HepG2 (cell line): Measurements from ENCODE around the gene ENTPD5. TPM values are rescaled to one million over a fixed set of nuclear protein-coding genes. Genes with fewer than 3 reads are reported as not detected.

Experiments
- ATAC-seq: fragments of 200-7000 bp; cut with Tn5 transposase; 3 replicates; pipeline ENCODE4 v1.9.1; 2020; ENCODE audit warnings: mild to moderate bottlenecking, moderate library complexity
- BruUV-seq: library from RNA; stranded (reverse); fragments of 400-500 nt; replicated peaks from 2 replicates; lab custom pipeline; 2021; lab: Mats Ljungman, UMichigan
- CTCF ChIA-PET: fragments of 300-600 bp; formaldehyde crosslinking; extraction: SDS; loops from one replicate; lab custom pipeline; 2021; ENCODE audit warnings: low total read pairs, inconsistent platforms, low intra/inter-chr PET ratio; lab: Yijun Ruan, JAX
- POLR2A ChIA-PET: fragments of 350-600 bp; sonication (Branson Sonifier 250); formaldehyde crosslinking; loops from one replicate; lab custom pipeline; 2020; ENCODE audit warnings: antibody characterized with exemption, inconsistent platforms; lab: Yijun Ruan, JAX
- DNase-seq: peaks from one replicate; pipeline ENCODE4 v3.0.0-alpha.2; 2015; ENCODE audit warnings: low spot score
- FAIRE-seq: peaks from 3 replicates; lab custom pipeline; 2011; peaks lifted over from hg19 to GRCh38; lab: Jason Lieb, UNC
- H2AFZ ChIP-seq: one replicate; pipeline ENCODE4 v1.6.1; 2011; ENCODE audit warnings: low read length, inconsistent platforms
- H3K27ac ChIP-seq: fragments of 300-600 bp; 3 replicates; pipeline ENCODE4 v1.8.0; 2011; ENCODE audit warnings: mixed run types, mild to moderate bottlenecking, mixed read lengths, low read length, inconsistent platforms; ENCODE audit not compliant: insufficient read depth; ENCODE audit errors: extremely low read length
- H3K27me3 ChIP-seq, 2 experiments: fragments of 200-600 bp in 1 of 2; 2 replicates in 1 of 2; 3 replicates in 1 of 2; pipeline versions ENCODE4 v1.6.0 to v1.8.0; 2011; ENCODE audit warnings: low read length in 2 of 2, mild to moderate bottlenecking in 2 of 2, moderate library complexity in 2 of 2, inconsistent platforms in 1 of 2; ENCODE audit not compliant: insufficient read depth in 2 of 2, control insufficient read depth in 1 of 2
- H3K36me3 ChIP-seq, 2 experiments: fragments of 200-600 bp in 1 of 2; replicated peaks in 1 of 2; 2 replicates in 1 of 2; 3 replicates in 1 of 2; pipeline versions ENCODE4 v1.5.1 to v1.8.0; 2011; ENCODE audit warnings: low read length in 2 of 2, inconsistent platforms in 1 of 2; ENCODE audit not compliant: insufficient read depth in 2 of 2, control insufficient read depth in 1 of 2
- H3K4me1 ChIP-seq: 2 replicates; pipeline ENCODE4 v1.5.1; 2012; ENCODE audit warnings: low read length, inconsistent platforms; ENCODE audit not compliant: insufficient read depth
- H3K4me2 ChIP-seq: 2 replicates; pipeline ENCODE4 v1.6.0; 2011; ENCODE audit warnings: low read depth, low read length, inconsistent platforms
- H3K4me3 ChIP-seq, 3 experiments: fragments of 200-600 bp in 1 of 3; sonication (generic), shearing (Covaris generic) in 1 of 3; replicated peaks in 1 of 3; 2 replicates each; pipeline ENCODE4 v1.5.1; 2011 to 2016; ENCODE audit warnings: low read length in 3 of 3, inconsistent platforms in 2 of 3, low read depth in 2 of 3, mild to moderate bottlenecking in 2 of 3, control low read depth in 1 of 3, mixed read lengths in 1 of 3; ENCODE audit not compliant: insufficient read depth in 1 of 3
- H3K79me2 ChIP-seq: one replicate; pipeline ENCODE4 v1.6.1; 2011; ENCODE audit warnings: low read length, inconsistent platforms; ENCODE audit not compliant: insufficient read depth
- H3K9ac ChIP-seq: 2 replicates; pipeline ENCODE4 v1.6.0; 2011; ENCODE audit warnings: mild to moderate bottlenecking, low read depth, low read length, inconsistent platforms; ENCODE audit not compliant: insufficient read depth
- H3K9me3 ChIP-seq: 2 replicates; pipeline ENCODE4 v1.5.1; 2012; ENCODE audit warnings: mild to moderate bottlenecking, low read length
- H4K20me1 ChIP-seq: 2 replicates; pipeline ENCODE4 v1.6.0; 2011; ENCODE audit warnings: inconsistent platforms, mild to moderate bottlenecking, low read length, moderate library complexity; ENCODE audit not compliant: insufficient read depth
- ATF1 ChIP-seq: IDR thresholded peaks from 2 replicates; pipeline ENCODE4 v1.6.1; 2016; ENCODE audit warnings: mild to moderate bottlenecking, control low read depth
- ATM ChIP-seq: fragments of 450-650 bp; IDR thresholded peaks from 2 replicates; pipeline ENCODE4 v1.7.1; 2017; ENCODE audit warnings: mild to moderate bottlenecking, borderline replicate concordance
- HES4 ChIP-seq: sonication (generic); formaldehyde crosslinking; IDR thresholded peaks from 2 replicates; pipeline ENCODE4 v1.9.0; 2021; ENCODE audit warnings: mild to moderate bottlenecking, missing genetic modification reagents, borderline replicate concordance
- PHF20 ChIP-seq: sonication (generic); formaldehyde crosslinking; IDR thresholded peaks from 2 replicates; pipeline ENCODE4 v1.5.0; 2020; ENCODE audit warnings: mild to moderate bottlenecking, missing genetic modification reagents
- RBM22 ChIP-seq: fragments of 200-400 bp; formaldehyde crosslinking; optimal IDR thresholded peaks from 2 replicates; pipeline ENCODE3; 2017; ENCODE audit warnings: mild to moderate bottlenecking, low read length, moderate library complexity
- ZBTB25 ChIP-seq: IDR thresholded peaks from 2 replicates; pipeline ENCODE4 v1.6.1; 2018; ENCODE audit warnings: missing genetic modification reagents
- ZGPAT ChIP-seq: IDR thresholded peaks from 2 replicates; pipeline ENCODE4 v1.6.1; 2016; ENCODE audit warnings: mild to moderate bottlenecking
- ZNF12 ChIP-seq: sonication (generic); formaldehyde crosslinking; IDR thresholded peaks from 2 replicates; pipeline ENCODE4 v1.5.0; 2020; ENCODE audit warnings: missing genetic modification reagents
- ZNF17 ChIP-seq: sonication (generic); formaldehyde crosslinking; IDR thresholded peaks from 2 replicates; pipeline ENCODE4 v1.5.0; 2020; ENCODE audit warnings: mild to moderate bottlenecking, missing genetic modification reagents
- ZNF264 ChIP-seq: sonication (generic); formaldehyde crosslinking; IDR thresholded peaks from 2 replicates; pipeline ENCODE4 v1.4.0; 2020; ENCODE audit warnings: missing genetic modification reagents
- ZNF580 ChIP-seq: IDR thresholded peaks from 2 replicates; pipeline ENCODE4 v1.6.1; 2016; ENCODE audit warnings: low read depth, borderline replicate concordance
- ZNF841 ChIP-seq: sonication (generic); formaldehyde crosslinking; IDR thresholded peaks from 2 replicates; pipeline ENCODE4 v1.8.1; 2023; ENCODE audit warnings: missing genetic modification reagents, borderline replicate concordance
- ZSCAN20 ChIP-seq: sonication (generic); formaldehyde crosslinking; IDR thresholded peaks from 2 replicates; pipeline ENCODE4 v1.4.0; 2020; ENCODE audit warnings: missing genetic modification reagents, mild to moderate bottlenecking, borderline replicate concordance
- WGBS: methylation state at CpG from one replicate; pipeline ENCODE4 v1.1.6; 2017; ENCODE audit warnings: low lambda C conversion rate; 5-methylcytosine and 5-hydroxymethylcytosine counted together
- in situ Hi-C: cut with HindIII; loops from 2 replicates; pipeline ENCODE4 v1.10.0; 2017; ENCODE audit warnings: low pct_unique_long_range_greater_than_20kb; ENCODE audit not compliant: extremely low pct_ligation_motif_present
- intact Hi-C: fragments of 100-400 bp; cut with micrococcal nuclease; formaldehyde crosslinking; loops from one replicate; pipeline ENCODE4 v1.10.0; 2022; ENCODE audit not compliant: unreplicated experiment
- polyA plus RNA-seq, 8 experiments: library from polyadenylated mRNA; depleted of rRNA in 3 of 8; stranded (reverse) in 7 of 8; unstranded in 1 of 8; fragments of >200 nt; fragmentation: Illumina TruSeq in 4 of 8; extraction: Trizol in 4 of 8; gene quantifications; 2 replicates each; pipeline versions ENCODE4 v1.2.1 to v1.2.3, GENCODE V29; 2011 to 2016; ENCODE audit warnings: low read depth in 4 of 8, missing spikeins in 1 of 8, mixed read lengths in 1 of 8; ENCODE audit not compliant: insufficient read depth in 1 of 8
- total RNA-seq, 5 experiments: library from RNA; depleted of rRNA; stranded (reverse); fragments of >200 nt; fragmentation: Illumina TruSeq; extraction: Trizol; gene quantifications; 2 replicates each; pipeline ENCODE4 v1.2.3, GENCODE V29; 2016; ENCODE audit warnings: low read depth in 1 of 5

ENTPD5 gene
- total and polyA plus RNA-seq, 2 of the 13 experiments (the other 11 are each of a cell fraction or from before 2014, with no cell fraction given) = 33.8 to 43.3 TPM

- no peak for ATAC-seq
- TF ChIP-seq ZNF17 = no peak
- no peak for TF ChIP-seq ZNF264 (CRISPR knock-in tag)
- TF ChIP-seq ZNF841 (CRISPR knock-in tag) = no peak
- TF ChIP-seq ZGPAT = no peak
- no peak for TF ChIP-seq HES4 (CRISPR knock-in tag)
- no peak for TF ChIP-seq PHF20
- TF ChIP-seq ZSCAN20 = no peak
- no peak for TF ChIP-seq ATM
- no peak for TF ChIP-seq ZNF12 (CRISPR knock-in tag)
- no peak for TF ChIP-seq ZNF580 (CRISPR knock-in tag)
- no peak for TF ChIP-seq ATF1 (CRISPR knock-in tag)
- TF ChIP-seq ZBTB25 (CRISPR knock-in tag) = no peak
- no peak for TF ChIP-seq RBM22
Measured at GRCh38 chr14:74049876-74050495, 30.9 kb upstream of the ENTPD5 start.

More at GRCh38 chr14:74049876-74050495, 30.9 kb upstream of the ENTPD5 start:
- intact Hi-C loops (no loop called here), in situ Hi-C loops (loop anchor here (25.0 kb wide), 1 partner anchor 313 kb away; no protein-coding TSS in a partner anchor)
- H3K79me2 ChIP-seq = no peaks in the 10 kb centered on the region
- H3K27ac ChIP-seq = no peak overlapping the region
- no peak overlapping the region for H3K4me3 ChIP-seq
- no peak for DNase-seq
- no peak for FAIRE-seq
- no peak overlapping the region for H2AFZ ChIP-seq
- BruUV-seq = no TSS peak
- H3K4me2 ChIP-seq = no peak overlapping the region
- WGBS = 83% methylated on average over 3 of the region's 3 CpGs
- POLR2A ChIA-PET = no interaction called here
- H4K20me1 ChIP-seq = no peaks in the 10 kb centered on the region
- peaks cover 8% of the 10 kb centered on the region for H3K4me1 ChIP-seq
- CTCF ChIA-PET = no interaction called here
- no peaks in the 10 kb centered on the region for H3K9me3 ChIP-seq
- H3K36me3 ChIP-seq = no peaks in the 10 kb centered on the region
- H3K9ac ChIP-seq = no peak overlapping the region
- no peaks in the 10 kb centered on the region for H3K27me3 ChIP-seq
